NCI-H146 (cell line): ENCODE measurements around the gene NHS.

ENCODE experiments used
- DNase-seq: peaks from one replicate; lab custom pipeline; 2025; lab: John Stamatoyannopoulos, UW

The NHS gene

GRCh38 chrX:17374619-17375366 is at the start of gene NHS:
Gene NHS, plus strand, starts transcription at chrX:17375200. Its CDS starts 558 bp downstream, at chrX:17375758.
- DNase-seq = peak; percentile 85

GRCh38 chrX:17328837-17329236 is 46.2 kb upstream of the NHS start:
- peak; percentile 86 for DNase-seq

GRCh38 chrX:17336377-17336776 is 38.6 kb upstream of the NHS start:
- DNase-seq = no peak

- DNase-seq = no peak
These were observed 19.0 kb upstream of the NHS start for GRCh38 chrX:17355976-17356375.

GRCh38 chrX:17359500-17359899 is 15.5 kb upstream of the NHS start:
- no peak for DNase-seq

- peak; percentile 8 for DNase-seq
These were observed 13.4 kb upstream of the NHS start for GRCh38 chrX:17361620-17362019.

GRCh38 chrX:17368002-17368401 is 7.0 kb upstream of the NHS start:
- DNase-seq = no peak

GRCh38 chrX:17369309-17369708 is 5.7 kb upstream of the NHS start:
- no peak for DNase-seq

- DNase-seq = no peak
These were observed 4.8 kb upstream of the NHS start for GRCh38 chrX:17370191-17370590.

- DNase-seq = no peak
These were observed 2.9 kb upstream of the NHS start for GRCh38 chrX:17372052-17372451.

- no peak for DNase-seq
These were observed 1.7 kb upstream of the NHS start for GRCh38 chrX:17373337-17373736.

GRCh38 chrX:17375367-17375636 is 302 bp downstream of the NHS start:
- DNase-seq = no peak

- peak; percentile 53 for DNase-seq
These were observed 834 bp downstream of the NHS start for GRCh38 chrX:17375637-17376430.

GRCh38 chrX:17376431-17377077 is 1.6 kb downstream of the NHS start:
- peak; percentile 35 for DNase-seq

GRCh38 chrX:17377091-17377717 is 2.2 kb downstream of the NHS start:
- peak; percentile 64 for DNase-seq

GRCh38 chrX:17377795-17378194 is 2.8 kb downstream of the NHS start:
- no peak for DNase-seq

- DNase-seq = no peak
These were observed 5.2 kb downstream of the NHS start for GRCh38 chrX:17380221-17380620.

- DNase-seq = no peak
These were observed 15.4 kb downstream of the NHS start for GRCh38 chrX:17390419-17390850.

GRCh38 chrX:17395154-17395553 is 20.2 kb downstream of the NHS start:
- DNase-seq = no peak

GRCh38 chrX:17397074-17397473 is 22.1 kb downstream of the NHS start:
- DNase-seq = no peak

- DNase-seq = no peak
These were observed 28.2 kb downstream of the NHS start for GRCh38 chrX:17403189-17403691.

- DNase-seq = no peak
These were observed 29.0 kb downstream of the NHS start for GRCh38 chrX:17403972-17404371.
